GM23338 (cell line): ENCODE measurements around the gene TTLL8. TPM values are rescaled to one million over a fixed set of nuclear protein-coding genes. Genes with fewer than 3 reads are reported as not detected.

Source experiments
- CREB1 ChIP-seq: fragments of 250-450 bp; sonication (Bioruptor Pico); IDR thresholded peaks from 2 replicates; pipeline ENCODE4 v1.5.0; 2020; ENCODE audit warnings: low read depth, mild to moderate bottlenecking, moderate library complexity
- CTCF ChIP-seq, 2 experiments: fragments of 200-600 bp in 1 of 2; sonication (generic) in 1 of 2; conservative IDR thresholded peaks; 2 replicates each; pipeline versions ENCODE4 v1.5.1 to v1.6.1; 2016 to 2017; ENCODE audit warnings: antibody characterized with exemption in 2 of 2, low read depth in 2 of 2, mild to moderate bottlenecking in 2 of 2, moderate library complexity in 1 of 2
- ETS1 ChIP-seq: IDR thresholded peaks from 2 replicates; pipeline ENCODE4 v1.6.1; 2016; ENCODE audit warnings: antibody characterized with exemption
- EZH2 ChIP-seq: fragments of 200-600 bp; sonication (generic); IDR thresholded peaks from one replicate; pipeline ENCODE4 v1.8.0; 2017; ENCODE audit warnings: antibody characterized with exemption, mild to moderate bottlenecking, low read depth; ENCODE audit not compliant: unreplicated experiment
- EZH2phosphoT487 ChIP-seq: fragments of 200-600 bp; sonication (generic); IDR thresholded peaks from one replicate; pipeline ENCODE4 v1.8.1; 2018; ENCODE audit warnings: antibody characterized with exemption; ENCODE audit not compliant: unreplicated experiment
- JUNB ChIP-seq: IDR thresholded peaks from one replicate; pipeline ENCODE4 v1.6.1; 2016; ENCODE audit warnings: antibody characterized with exemption; ENCODE audit not compliant: unreplicated experiment
- NANOG ChIP-seq: IDR thresholded peaks from 2 replicates; pipeline ENCODE4 v1.6.1; 2016; ENCODE audit warnings: antibody characterized with exemption, borderline replicate concordance
- STAT1 ChIP-seq: IDR thresholded peaks from one replicate; pipeline ENCODE4 v1.6.1; 2016; ENCODE audit warnings: antibody characterized with exemption; ENCODE audit not compliant: unreplicated experiment
- ZNF114 ChIP-seq: fragments of 250-450 bp; sonication (Bioruptor Pico); IDR thresholded peaks from 2 replicates; pipeline ENCODE4 v1.5.0; 2020; ENCODE audit warnings: mild to moderate bottlenecking, moderate library complexity
- ZNF462 ChIP-seq: fragments of 250-450 bp; sonication (Bioruptor Pico); IDR thresholded peaks from 2 replicates; pipeline ENCODE4 v1.5.0; 2020; ENCODE audit warnings: mild to moderate bottlenecking, moderate library complexity
- polyA plus RNA-seq: library from polyadenylated mRNA; unstranded; fragments of >200 nt; fragmentation: Nextera tagmentation; extraction: Ambion mirVana; gene quantifications from 2 replicates; pipeline ENCODE4 v1.2.1, GENCODE V29; 2016
- total RNA-seq: library from RNA; depleted of rRNA; stranded (reverse); fragments of >200 nt; shearing (Covaris generic); gene quantifications from 2 replicates; pipeline ENCODE4 v1.2.3, GENCODE V29; 2014

Gene TTLL8
- total and polyA plus RNA-seq, 2 experiments from 2014 or later, result not detected

- no peak for TF ChIP-seq ZNF462 (CRISPR knock-in tag)
- no peak for TF ChIP-seq CREB1
- no peak for TF ChIP-seq JUNB
- no peak for TF ChIP-seq EZH2phosphoT487
- TF ChIP-seq EZH2, result no peak
- no peak for TF ChIP-seq CTCF (conservative IDR thresholded peaks at IDR 0.05; ENCODE audit: low read depth in 2 of 2)
- no peak for TF ChIP-seq ETS1
- TF ChIP-seq ZNF114 (CRISPR knock-in tag), result no peak
- no peak for TF ChIP-seq NANOG
- TF ChIP-seq STAT1, result no peak
Measured at GRCh38 chr22:50082961-50083461, 24.9 kb upstream of the TTLL8 start (continued).
